Mesothelial cell of epicardium (in vitro differentiated cells): ENCODE results near the gene PSMA6. TPM values are rescaled to one million over a fixed set of nuclear protein-coding genes. Genes with fewer than 3 reads are reported as not detected.

Experiments used
- DNase-seq, 2 experiments: peaks; one replicate each; pipeline ENCODE4 v3.0.0; 2021; ENCODE audit warnings: low spot score in 2 of 2; ENCODE audit not compliant: unreplicated experiment in 2 of 2
- H3K27ac Mint-ChIP-seq: 2 replicates; pipeline ENCODE4 v1.8.0; 2021; ENCODE audit warnings: mixed read lengths
- H3K27me3 Mint-ChIP-seq: 2 replicates; pipeline ENCODE4 v1.8.0; 2021; ENCODE audit warnings: low read depth, mixed read lengths
- H3K36me3 Mint-ChIP-seq: 2 replicates; pipeline ENCODE4 v1.8.0; 2021; ENCODE audit warnings: mixed read lengths
- H3K4me1 Mint-ChIP-seq: 2 replicates; pipeline ENCODE4 v1.8.0; 2021; ENCODE audit warnings: mixed read lengths
- H3K4me3 Mint-ChIP-seq: 2 replicates; pipeline ENCODE4 v1.8.0; 2021; ENCODE audit warnings: mild to moderate bottlenecking, moderate library complexity, mixed read lengths
- H3K9me3 Mint-ChIP-seq: 2 replicates; pipeline ENCODE4 v1.8.0; 2021; ENCODE audit warnings: mixed read lengths
- CTCF ChIP-seq: fragments of 200-600 bp; sonication (generic); IDR thresholded peaks from one replicate; pipeline ENCODE4 v1.5.0; 2021; ENCODE audit warnings: antibody characterized with exemption; ENCODE audit not compliant: unreplicated experiment
- total RNA-seq: library from RNA; stranded (reverse); gene quantifications from 3 replicates; pipeline ENCODE4 v1.2.1, GENCODE V29; 2021

The PSMA6 gene
- 155 to 156 TPM (median 156 TPM) in 3 replicates for total RNA-seq

- Mint-ChIP-seq H3K4me3 (peak within 1 kb of the TSS; percentile 100), H3K4me1 (peaks cover 32% of the 10 kb centered on the region), H3K9me3 (no peaks in the 10 kb centered on the region), H3K27ac (peak within 1 kb of the TSS; percentile 100), H3K27me3 (no peaks in the 10 kb centered on the region), H3K36me3 (no peaks in the 10 kb centered on the region)
- TF ChIP-seq CTCF = no peak
- peak; percentile 98 for DNase-seq
These were observed at the start of gene PSMA6 for GRCh38 chr14:35292051-35292769. Gene PSMA6, plus strand, starts transcription at chr14:35292382. Its CDS starts 95 bp downstream, at chr14:35292477.

DNA sequence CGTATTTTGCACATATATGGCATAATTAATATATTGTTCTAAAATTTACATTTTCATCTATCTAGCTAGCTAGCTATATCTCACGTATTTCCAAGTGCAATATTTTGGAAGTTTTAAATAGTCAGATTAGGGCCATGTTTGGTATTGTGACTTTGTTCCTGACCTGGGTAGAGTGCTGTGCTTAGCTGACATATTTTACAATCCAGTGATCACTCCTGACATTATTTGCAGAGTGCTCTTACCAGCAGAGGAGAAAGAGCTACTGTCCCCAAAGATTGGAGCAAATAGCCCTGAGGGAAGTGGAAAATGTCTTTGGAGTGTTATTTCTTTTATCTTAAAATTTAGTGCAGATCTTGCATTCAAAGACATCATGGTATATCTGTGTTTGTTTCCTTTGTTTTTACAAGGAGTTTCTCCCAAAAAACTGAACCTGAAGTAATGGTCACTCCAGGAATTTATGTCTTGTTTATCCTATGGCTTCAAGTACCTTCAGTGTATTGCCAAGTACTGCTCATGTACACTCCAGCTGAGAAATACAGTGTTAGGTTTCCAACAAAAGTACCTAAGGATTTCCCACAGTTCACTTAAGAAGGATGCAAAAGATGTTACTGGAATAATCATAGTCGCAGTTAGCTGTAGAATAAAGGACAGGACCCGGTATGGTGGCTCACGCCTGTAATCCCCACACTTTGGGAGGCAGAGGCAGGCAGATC, 49.4 kb upstream of the PSMA6 start:
- Mint-ChIP-seq H3K27ac (no peak overlapping the region), H3K4me1 (peaks cover 3% of the 10 kb centered on the region), H3K36me3 (peaks cover 1% of the 10 kb centered on the region), H3K9me3 (no peaks in the 10 kb centered on the region), H3K27me3 (no peaks in the 10 kb centered on the region), H3K4me3 (no peak overlapping the region)
- DNase-seq = no peak
- TF ChIP-seq CTCF = no peak

DNA sequence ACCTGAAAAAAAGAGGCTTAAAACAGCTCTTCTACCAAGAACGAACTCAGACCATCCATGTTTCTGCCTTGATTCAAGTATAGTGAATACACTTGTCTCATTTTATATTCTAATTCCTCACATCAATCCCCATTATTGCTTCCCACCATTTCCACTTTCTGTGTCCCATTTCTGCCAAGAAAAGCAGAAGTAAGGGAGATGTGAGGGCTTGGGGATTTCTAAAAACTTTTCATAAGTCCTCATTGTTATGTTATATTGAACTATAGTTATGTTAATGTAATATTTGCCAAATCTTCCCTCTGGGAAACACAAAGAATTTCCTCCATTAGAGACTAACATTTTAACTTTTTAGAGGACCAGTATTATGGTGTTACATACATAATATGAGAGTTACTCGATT, 48.2 kb upstream of the PSMA6 start:
- no peak for TF ChIP-seq CTCF
- DNase-seq = no peak
- H3K9me3 Mint-ChIP-seq = no peaks in the 10 kb centered on the region

GRCh38 chr14:35244542-35244941, 47.6 kb upstream of the PSMA6 start:
- Mint-ChIP-seq H3K4me1 (peaks cover 16% of the 10 kb centered on the region), H3K27ac (no peak overlapping the region), H3K36me3 (no peaks in the 10 kb centered on the region), H3K4me3 (no peak overlapping the region), H3K27me3 (no peaks in the 10 kb centered on the region), H3K9me3 (no peaks in the 10 kb centered on the region)
- DNase-seq = no peak
- TF ChIP-seq CTCF = no peak

More for the DNA sequence above, 48.2 kb upstream of the PSMA6 start:
- H3K4me1 Mint-ChIP-seq = peaks cover 14% of the 10 kb centered on the region
- H3K27me3 Mint-ChIP-seq = no peaks in the 10 kb centered on the region
- no peak overlapping the region for H3K4me3 Mint-ChIP-seq
- H3K27ac Mint-ChIP-seq = no peak overlapping the region
- H3K36me3 Mint-ChIP-seq = peaks cover 1% of the 10 kb centered on the region

GRCh38 chr14:35245051-35245450, 47.1 kb upstream of the PSMA6 start:
- H3K27ac Mint-ChIP-seq = no peak overlapping the region
- H3K4me1 Mint-ChIP-seq = peaks cover 16% of the 10 kb centered on the region
- no peaks in the 10 kb centered on the region for H3K9me3 Mint-ChIP-seq
- H3K4me3 Mint-ChIP-seq = no peak overlapping the region
- no peak for DNase-seq
- H3K36me3 Mint-ChIP-seq = no peaks in the 10 kb centered on the region
- TF ChIP-seq CTCF = no peak
- no peaks in the 10 kb centered on the region for H3K27me3 Mint-ChIP-seq
